ENCODE data around the gene CPSF4. TPM values are rescaled to one million over a fixed set of nuclear protein-coding genes. Genes with fewer than 3 reads are reported as not detected.

CPSF4 gene
- total RNA-seq, 2 donors from 2014 or later = 16.6 to 39.2 TPM

GRCh38 chr7:99393355-99394187 lies 45.2 kb upstream of the CPSF4 start:
- peak overlapping the region in 1 of 2 donors; percentile 63 for H3K9ac ChIP-seq (ENCODE audit: low read depth in 2 of 2, low read length in 2 of 2)
- no peaks in the 10 kb centered on the region for H3K27me3 ChIP-seq
- H3K9me3 ChIP-seq = no peaks in the 10 kb centered on the region
- intact Hi-C loops (cut with DNase I) = no loop called here
- peaks cover 23% of the 10 kb centered on the region for H3K36me3 ChIP-seq
- no peak for DNase-seq
- TF ChIP-seq, protein P1, sequence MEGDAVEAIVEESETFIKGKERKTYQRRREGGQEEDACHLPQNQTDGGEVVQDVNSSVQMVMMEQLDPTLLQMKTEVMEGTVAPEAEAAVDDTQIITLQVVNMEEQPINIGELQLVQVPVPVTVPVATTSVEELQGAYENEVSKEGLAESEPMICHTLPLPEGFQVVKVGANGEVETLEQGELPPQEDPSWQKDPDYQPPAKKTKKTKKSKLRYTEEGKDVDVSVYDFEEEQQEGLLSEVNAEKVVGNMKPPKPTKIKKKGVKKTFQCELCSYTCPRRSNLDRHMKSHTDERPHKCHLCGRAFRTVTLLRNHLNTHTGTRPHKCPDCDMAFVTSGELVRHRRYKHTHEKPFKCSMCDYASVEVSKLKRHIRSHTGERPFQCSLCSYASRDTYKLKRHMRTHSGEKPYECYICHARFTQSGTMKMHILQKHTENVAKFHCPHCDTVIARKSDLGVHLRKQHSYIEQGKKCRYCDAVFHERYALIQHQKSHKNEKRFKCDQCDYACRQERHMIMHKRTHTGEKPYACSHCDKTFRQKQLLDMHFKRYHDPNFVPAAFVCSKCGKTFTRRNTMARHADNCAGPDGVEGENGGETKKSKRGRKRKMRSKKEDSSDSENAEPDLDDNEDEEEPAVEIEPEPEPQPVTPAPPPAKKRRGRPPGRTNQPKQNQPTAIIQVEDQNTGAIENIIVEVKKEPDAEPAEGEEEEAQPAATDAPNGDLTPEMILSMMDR (IDR thresholded peaks at IDR 0.05) = no peak
- H3K4me1 ChIP-seq = peaks cover 7% of the 10 kb centered on the region
- peak overlapping the region; percentile 54 for H3K27ac ChIP-seq
- H3K4me3 ChIP-seq = peak overlapping the region; percentile 40

DNA sequence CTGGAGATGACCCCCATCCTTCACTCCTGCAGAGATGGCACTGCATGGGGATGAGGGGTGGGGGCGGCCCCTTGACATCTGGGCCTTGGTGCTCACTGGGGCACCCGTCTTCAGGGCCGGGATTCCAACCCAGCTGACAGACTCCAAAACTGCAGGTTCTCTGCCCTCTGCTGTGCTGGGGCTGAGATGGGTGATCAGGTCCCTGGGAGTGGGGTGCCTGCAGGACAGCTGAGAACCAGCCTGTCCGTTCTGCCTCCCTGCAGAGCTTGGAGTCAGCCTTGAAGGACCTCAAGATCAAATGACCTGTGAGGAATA lies 44.6 kb upstream of the CPSF4 start:
- DNase-seq = no peak
- Histone ChIP-seq H3K9ac (ENCODE audit: low read depth in 2 of 2, low read length in 2 of 2) (no peak overlapping the region), H3K4me1 (peaks cover 7% of the 10 kb centered on the region), H3K27me3 (no peaks in the 10 kb centered on the region), H3K9me3 (no peaks in the 10 kb centered on the region), H3K27ac (no peak overlapping the region), H3K36me3 (peaks cover 24% of the 10 kb centered on the region), H3K4me3 (no peak overlapping the region)
- intact Hi-C loops (cut with DNase I) = no loop called here
- TF ChIP-seq, protein P1 (IDR thresholded peaks at IDR 0.05) = no peak

GRCh38 chr7:99395616-99396327 lies 43.0 kb upstream of the CPSF4 start:
- no peak overlapping the region for H3K4me3 ChIP-seq
- no peaks in the 10 kb centered on the region for H3K27me3 ChIP-seq
- H3K4me1 ChIP-seq = peaks cover 7% of the 10 kb centered on the region
- intact Hi-C loops (cut with DNase I) = no loop called here
- H3K27ac ChIP-seq = no peak overlapping the region
- H3K36me3 ChIP-seq = peaks cover 33% of the 10 kb centered on the region
- no peak for DNase-seq
- no peak overlapping the region for H3K9ac ChIP-seq (ENCODE audit: low read depth in 2 of 2, low read length in 2 of 2)
- H3K9me3 ChIP-seq = no peaks in the 10 kb centered on the region
- TF ChIP-seq, protein P1 (IDR thresholded peaks at IDR 0.05) = no peak

- Histone ChIP-seq H3K27me3 (no peaks in the 10 kb centered on the region), H3K36me3 (peaks cover 27% of the 10 kb centered on the region), H3K4me3 (no peak overlapping the region), H3K9me3 (no peaks in the 10 kb centered on the region), H3K9ac (ENCODE audit: low read depth in 2 of 2, low read length in 2 of 2) (no peak overlapping the region), H3K4me1 (peaks cover 7% of the 10 kb centered on the region), H3K27ac (no peak overlapping the region)
- TF ChIP-seq, protein P1 (IDR thresholded peaks at IDR 0.05) = no peak
- intact Hi-C loops (cut with DNase I) = no loop called here
- DNase-seq = no peak
Measured at GRCh38 chr7:99396418-99397296, 42.1 kb upstream of the CPSF4 start.

GRCh38 chr7:99397297-99397983 lies 41.3 kb upstream of the CPSF4 start:
- no peak for DNase-seq
- Histone ChIP-seq H3K27ac (no peak overlapping the region), H3K27me3 (no peaks in the 10 kb centered on the region), H3K36me3 (peaks cover 27% of the 10 kb centered on the region), H3K4me1 (peaks cover 1% of the 10 kb centered on the region), H3K9ac (ENCODE audit: low read depth in 2 of 2, low read length in 2 of 2) (no peak overlapping the region), H3K4me3 (no peak overlapping the region), H3K9me3 (no peaks in the 10 kb centered on the region)
- TF ChIP-seq, protein P1 (IDR thresholded peaks at IDR 0.05) = no peak
- intact Hi-C loops (cut with DNase I) = no loop called here

All from colonic mucosa (tissue), 4 donors.